ENCODE results near the gene PDE3B. TPM values are rescaled to one million over a fixed set of nuclear protein-coding genes. Genes with fewer than 3 reads are reported as not detected.

PDE3B gene
- total and polyA plus RNA-seq, 2 of the 8 experiments (the other 6 are each of a cell fraction or from before 2014, with no cell fraction given): 2.7 to 10.9 TPM

DNA sequence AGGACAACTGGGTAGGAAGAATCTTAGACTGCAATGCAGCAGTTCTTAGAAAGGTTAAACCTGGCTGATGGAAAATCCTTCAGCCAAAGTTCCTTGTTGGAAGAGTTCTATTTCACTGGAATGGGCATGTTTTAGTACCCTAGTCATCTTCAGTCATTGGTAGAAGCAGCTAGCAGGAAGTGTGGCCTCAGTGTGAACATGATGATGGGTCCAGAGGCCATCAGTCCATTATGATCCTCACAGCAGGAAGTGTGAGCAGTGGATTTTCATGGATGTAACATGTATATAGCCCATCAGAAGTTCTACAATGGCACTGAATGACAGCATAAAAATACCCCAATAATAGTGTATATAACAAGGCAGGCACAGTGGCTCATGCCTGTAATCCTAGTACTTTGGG is 35.9 kb upstream of the PDE3B start:
- no peak overlapping the region for H3K4me2 ChIP-seq (ENCODE audit: insufficient read depth in 1 of 2, low read depth in 2 of 2, low read length in 2 of 2)
- CTCF ChIA-PET (ENCODE audit: partially characterized antibody): no interaction called here
- TF ChIP-seq SP1 (IDR thresholded peaks at IDR 0.05; ENCODE audit: low read depth, low read length) (no peak), HDAC6 (IDR thresholded peaks at IDR 0.05; ENCODE audit: low read depth, low read length) (no peak), POLR2A (IDR thresholded peaks at IDR 0.05; ENCODE audit: control extremely low read depth in 1 of 2, low read depth in 2 of 2, low read length in 2 of 2) (no peak), JUND (IDR thresholded peaks at IDR 0.05; ENCODE audit: low read length) (no peak), BACH1 (IDR thresholded peaks at IDR 0.05; ENCODE audit: low read length) (no peak), EZH2 (IDR thresholded peaks at IDR 0.05; ENCODE audit: low read depth, low read length, severe bottlenecking) (no peak), NRF1 (IDR thresholded peaks at IDR 0.05; ENCODE audit: low read depth, low read length) (no peak), TAF7 (optimal IDR thresholded peaks at IDR 0.05; ENCODE audit: borderline replicate concordance, low read depth, low read length) (no peak), CBX5 (IDR thresholded peaks at IDR 0.05; ENCODE audit: low read depth, low read length) (no peak), TEAD4 (IDR thresholded peaks at IDR 0.05; ENCODE audit: low read depth, low read length) (no peak), SRF (IDR thresholded peaks at IDR 0.05; ENCODE audit: low read depth, low read length) (no peak), GTF2F1 (IDR thresholded peaks at IDR 0.05; ENCODE audit: borderline replicate concordance, low read depth, low read length) (no peak)
- TF ChIP-seq, protein P1, sequence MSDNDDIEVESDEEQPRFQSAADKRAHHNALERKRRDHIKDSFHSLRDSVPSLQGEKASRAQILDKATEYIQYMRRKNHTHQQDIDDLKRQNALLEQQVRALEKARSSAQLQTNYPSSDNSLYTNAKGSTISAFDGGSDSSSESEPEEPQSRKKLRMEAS (IDR thresholded peaks at IDR 0.05): no peak
- TF ChIP-seq, protein P2, sequence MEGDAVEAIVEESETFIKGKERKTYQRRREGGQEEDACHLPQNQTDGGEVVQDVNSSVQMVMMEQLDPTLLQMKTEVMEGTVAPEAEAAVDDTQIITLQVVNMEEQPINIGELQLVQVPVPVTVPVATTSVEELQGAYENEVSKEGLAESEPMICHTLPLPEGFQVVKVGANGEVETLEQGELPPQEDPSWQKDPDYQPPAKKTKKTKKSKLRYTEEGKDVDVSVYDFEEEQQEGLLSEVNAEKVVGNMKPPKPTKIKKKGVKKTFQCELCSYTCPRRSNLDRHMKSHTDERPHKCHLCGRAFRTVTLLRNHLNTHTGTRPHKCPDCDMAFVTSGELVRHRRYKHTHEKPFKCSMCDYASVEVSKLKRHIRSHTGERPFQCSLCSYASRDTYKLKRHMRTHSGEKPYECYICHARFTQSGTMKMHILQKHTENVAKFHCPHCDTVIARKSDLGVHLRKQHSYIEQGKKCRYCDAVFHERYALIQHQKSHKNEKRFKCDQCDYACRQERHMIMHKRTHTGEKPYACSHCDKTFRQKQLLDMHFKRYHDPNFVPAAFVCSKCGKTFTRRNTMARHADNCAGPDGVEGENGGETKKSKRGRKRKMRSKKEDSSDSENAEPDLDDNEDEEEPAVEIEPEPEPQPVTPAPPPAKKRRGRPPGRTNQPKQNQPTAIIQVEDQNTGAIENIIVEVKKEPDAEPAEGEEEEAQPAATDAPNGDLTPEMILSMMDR (IDR thresholded peaks at IDR 0.05; ENCODE audit: control extremely low read depth in 1 of 3, insufficient read depth in 1 of 3, low read depth in 1 of 3, low read length in 3 of 3): no peak

More for the DNA sequence above, 35.9 kb upstream of the PDE3B start:
- Histone ChIP-seq H3K14ac (ENCODE audit: insufficient read length) (no peak overlapping the region), H3K36me3 (ENCODE audit: control insufficient read depth in 2 of 4, insufficient read depth in 4 of 4, low read length in 3 of 4) (no peaks in the 10 kb centered on the region; a peak in 1 of 8 replicates), H4K8ac (ENCODE audit: extremely low read depth, insufficient read depth, low read length) (no peak overlapping the region), H3K9me3 (ENCODE audit: insufficient read depth in 2 of 2, low read depth in 1 of 2, low read length in 1 of 2) (0 out of 4 replicates have a peak, but pooled peaks cover 0 to 3% of the 10 kb centered on the region in 2 experiments), H2AK5ac (ENCODE audit: low read depth, low read length) (no peak overlapping the region), H3K56ac (replicated peaks; ENCODE audit: insufficient read length, low read depth, low read length) (no peak overlapping the region), H4K5ac (ENCODE audit: insufficient read length, low read depth, low read length) (no peak overlapping the region), H3K4me3 (ENCODE audit: extremely low read depth in 1 of 4, insufficient read depth in 2 of 4, low read depth in 3 of 4, low read length in 4 of 4) (no peak overlapping the region), H2BK120ac (replicated peaks; ENCODE audit: low read depth, low read length) (no peak overlapping the region), H4K91ac (replicated peaks; ENCODE audit: insufficient read length, low read length) (no peak overlapping the region), H2AFZ (ENCODE audit: low read length) (no peak overlapping the region), H3K23ac (ENCODE audit: insufficient read length) (no peak overlapping the region), H3K79me1 (ENCODE audit: low read depth, low read length) (no peaks in the 10 kb centered on the region), H2BK15ac (ENCODE audit: low read length) (no peak overlapping the region), H2BK5ac (ENCODE audit: low read depth, low read length) (no peak overlapping the region), H3K79me2 (ENCODE audit: control insufficient read depth in 1 of 2, insufficient read depth in 2 of 2, low read length in 2 of 2) (no peaks in the 10 kb centered on the region), H3K4me1 (replicated peaks in 1 of 4; ENCODE audit: control insufficient read depth in 3 of 4, insufficient read depth in 4 of 4, low read length in 3 of 4) (no peaks in the 10 kb centered on the region; a peak in 1 of 7 replicates), H2BK12ac (ENCODE audit: low read depth, low read length) (no peak overlapping the region), H3K27me3 (replicated peaks in 1 of 4; ENCODE audit: control insufficient read depth in 3 of 4, extremely low read depth in 1 of 4, insufficient read depth in 3 of 4, low read length in 3 of 4) (no peaks in the 10 kb centered on the region), H3K9ac (replicated peaks in 1 of 4; ENCODE audit: extremely low read depth in 1 of 4, low read depth in 3 of 4, low read length in 3 of 4) (no peak overlapping the region), H3K23me2 (ENCODE audit: low read depth, low read length) (no peaks in the 10 kb centered on the region), H2BK20ac (ENCODE audit: low read length) (no peak overlapping the region), H3K4ac (replicated peaks; ENCODE audit: insufficient read length, low read depth, low read length) (no peak overlapping the region), H4K20me1 (replicated peaks in 1 of 2; ENCODE audit: control insufficient read depth in 1 of 2, insufficient read depth in 2 of 2, low read length in 2 of 2) (no peaks in the 10 kb centered on the region), H3K18ac (ENCODE audit: extremely low read depth, low read length) (no peak overlapping the region), H3K27ac (ENCODE audit: low read depth, low read length) (no peak overlapping the region)
- no peak for FAIRE-seq
- POLR2A ChIA-PET (ENCODE audit: partially characterized antibody): no interaction called here
- DNase-seq (ENCODE audit: low read depth in 1 of 2, low spot score in 2 of 2): no peak

Measured in H1 (cell line).